ENCODE data around the gene PTPRCAP.

The PTPRCAP gene

DNA sequence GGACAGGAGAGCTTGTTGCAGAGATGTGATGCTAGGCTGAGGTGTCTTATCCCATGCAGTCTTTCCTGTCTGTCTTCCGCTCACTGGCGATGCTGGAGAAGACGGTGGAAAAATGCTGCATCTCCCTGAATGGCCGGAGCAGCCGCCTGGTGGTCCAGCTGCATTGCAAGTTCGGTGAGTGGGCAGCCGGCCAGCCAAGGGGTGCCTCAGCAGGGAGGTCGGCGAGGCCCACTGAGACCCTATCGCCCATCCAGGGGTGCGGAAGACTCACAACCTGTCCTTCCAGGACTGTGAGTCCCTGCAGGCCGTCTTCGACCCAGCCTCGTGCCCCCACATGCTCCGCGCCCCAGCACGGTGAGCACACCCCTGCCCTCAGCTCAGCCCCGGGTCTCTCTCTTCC lies 44.0 kb downstream of the PTPRCAP start:
- Histone ChIP-seq H3K27ac (no peak overlapping the region), H3K4me3 (ENCODE audit: low read depth, low read length) (no peak overlapping the region), H3K9me3 (ENCODE audit: control insufficient read depth, low read length) (no peaks in the 10 kb centered on the region), H2AFZ (no peak overlapping the region), H3K4me1 (no peaks in the 10 kb centered on the region), H3K9ac (no peak overlapping the region), H3K27me3 (ENCODE audit: control insufficient read depth, insufficient read depth, low read length) (no peaks in the 10 kb centered on the region), H3K36me3 (ENCODE audit: control insufficient read depth, insufficient read depth, low read length) (no peaks in the 10 kb centered on the region), H3K79me2 (no peaks in the 10 kb centered on the region), H3K4me2 (ENCODE audit: low read length) (no peak overlapping the region)
- TF ChIP-seq, protein P1, sequence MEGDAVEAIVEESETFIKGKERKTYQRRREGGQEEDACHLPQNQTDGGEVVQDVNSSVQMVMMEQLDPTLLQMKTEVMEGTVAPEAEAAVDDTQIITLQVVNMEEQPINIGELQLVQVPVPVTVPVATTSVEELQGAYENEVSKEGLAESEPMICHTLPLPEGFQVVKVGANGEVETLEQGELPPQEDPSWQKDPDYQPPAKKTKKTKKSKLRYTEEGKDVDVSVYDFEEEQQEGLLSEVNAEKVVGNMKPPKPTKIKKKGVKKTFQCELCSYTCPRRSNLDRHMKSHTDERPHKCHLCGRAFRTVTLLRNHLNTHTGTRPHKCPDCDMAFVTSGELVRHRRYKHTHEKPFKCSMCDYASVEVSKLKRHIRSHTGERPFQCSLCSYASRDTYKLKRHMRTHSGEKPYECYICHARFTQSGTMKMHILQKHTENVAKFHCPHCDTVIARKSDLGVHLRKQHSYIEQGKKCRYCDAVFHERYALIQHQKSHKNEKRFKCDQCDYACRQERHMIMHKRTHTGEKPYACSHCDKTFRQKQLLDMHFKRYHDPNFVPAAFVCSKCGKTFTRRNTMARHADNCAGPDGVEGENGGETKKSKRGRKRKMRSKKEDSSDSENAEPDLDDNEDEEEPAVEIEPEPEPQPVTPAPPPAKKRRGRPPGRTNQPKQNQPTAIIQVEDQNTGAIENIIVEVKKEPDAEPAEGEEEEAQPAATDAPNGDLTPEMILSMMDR (IDR thresholded peaks at IDR 0.05): no peak

DNA sequence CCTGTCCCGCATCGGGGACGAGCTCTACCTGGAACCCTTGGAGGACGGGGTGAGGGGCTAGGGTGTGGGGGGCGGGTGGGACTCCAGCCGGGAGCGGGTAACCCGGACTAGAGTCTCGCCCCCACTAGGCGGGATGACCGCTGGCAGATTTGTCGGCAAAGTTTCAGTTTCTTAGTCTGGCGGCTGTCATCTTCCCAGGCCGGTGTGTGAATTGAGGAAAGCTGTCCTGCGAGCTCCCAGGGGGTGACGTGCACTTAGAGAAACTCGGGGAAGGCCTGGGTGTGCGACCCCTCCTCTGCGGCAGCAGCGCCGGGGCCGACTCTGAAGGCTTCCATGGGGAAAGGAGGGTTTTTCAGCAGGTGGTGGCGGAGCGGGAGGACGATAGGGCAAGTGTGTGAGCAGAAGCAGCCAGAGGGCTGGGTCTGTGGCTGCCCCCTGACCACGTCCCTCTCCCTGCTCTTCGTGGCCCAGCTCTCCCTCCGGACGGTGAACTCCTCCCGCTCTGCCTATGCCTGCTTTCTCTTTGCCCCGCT lies 45.2 kb downstream of the PTPRCAP start:
- TF ChIP-seq, protein P1 (IDR thresholded peaks at IDR 0.05): no peak
- H3K27ac ChIP-seq: peak overlapping the region; percentile 25

DNA sequence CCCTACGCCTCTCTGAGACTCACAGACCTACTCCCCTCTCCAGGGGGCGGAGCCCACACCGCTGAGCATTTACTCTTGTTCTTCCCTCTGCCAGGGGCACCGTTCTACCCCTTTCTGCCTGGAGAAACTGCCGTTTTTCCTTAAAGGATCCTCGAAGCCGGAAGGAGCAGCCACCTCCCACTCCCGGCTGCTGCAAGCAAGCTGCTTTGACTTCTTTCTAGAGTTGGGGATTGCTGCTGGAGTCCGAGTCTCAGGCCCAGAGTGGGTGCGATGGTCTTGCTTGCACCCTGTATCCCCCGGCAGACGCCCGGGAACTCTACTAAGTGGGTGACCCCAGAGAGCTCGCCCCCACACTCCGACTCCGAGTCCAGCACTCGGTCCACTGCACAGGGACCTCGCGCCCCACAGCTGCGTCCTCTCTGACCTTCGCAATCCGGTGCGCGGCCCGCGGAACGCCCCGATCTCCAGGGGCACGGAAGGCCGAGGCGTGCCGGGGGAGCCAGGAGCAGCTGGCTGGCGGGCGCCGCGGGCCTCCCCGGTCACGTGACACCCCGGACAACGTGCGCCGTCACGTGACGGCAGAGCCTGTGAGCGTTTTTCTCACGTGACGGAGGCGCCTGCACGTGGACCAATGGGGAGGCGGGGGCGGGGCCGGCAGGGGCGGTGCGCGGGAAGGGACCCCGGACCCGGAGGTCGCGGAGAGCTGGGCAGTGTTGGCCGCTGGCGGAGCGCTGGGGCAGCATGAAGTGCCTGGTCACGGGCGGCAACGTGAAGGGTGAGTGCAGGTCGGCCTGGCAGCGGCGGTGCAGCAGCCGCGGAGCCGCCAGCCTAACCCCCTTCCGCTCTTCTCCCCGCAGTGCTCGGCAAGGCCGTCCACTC lies 45.9 kb downstream of the PTPRCAP start, which contains the start of gene RAD9A:
Gene RAD9A, plus strand, starts transcription at position 683 of the 879 bp plus-strand sequence. Its CDS starts 59 bp downstream, at position 742.
- no peaks in the 10 kb centered on the region for H3K27me3 ChIP-seq (ENCODE audit: control insufficient read depth, insufficient read depth, low read length)
- H3K27ac ChIP-seq: peak within 1 kb of the TSS; percentile 64
- no peaks in the 10 kb centered on the region for H3K4me1 ChIP-seq
- H2AFZ ChIP-seq: peak within 1 kb of the TSS; percentile 88
- H3K9me3 ChIP-seq (ENCODE audit: control insufficient read depth, low read length): no peaks in the 10 kb centered on the region
- peak within 1 kb of the TSS; percentile 28 for H3K9ac ChIP-seq
- H3K4me3 ChIP-seq (ENCODE audit: low read depth, low read length): peak within 1 kb of the TSS; percentile 81
- TF ChIP-seq, protein P1 (IDR thresholded peaks at IDR 0.05): no peak
- H3K4me2 ChIP-seq (ENCODE audit: low read length): peak within 1 kb of the TSS; percentile 85
- H3K36me3 ChIP-seq (ENCODE audit: control insufficient read depth, insufficient read depth, low read length): no peaks in the 10 kb centered on the region
- no peaks in the 10 kb centered on the region for H3K79me2 ChIP-seq

More for the DNA sequence above, 45.2 kb downstream of the PTPRCAP start:
- no peaks in the 10 kb centered on the region for H3K79me2 ChIP-seq
- peak overlapping the region; percentile 28 for H3K9ac ChIP-seq
- peak overlapping the region; percentile 88 for H2AFZ ChIP-seq
- H3K4me1 ChIP-seq: no peaks in the 10 kb centered on the region
- no peaks in the 10 kb centered on the region for H3K9me3 ChIP-seq (ENCODE audit: control insufficient read depth, low read length)
- H3K4me2 ChIP-seq (ENCODE audit: low read length): peak overlapping the region; percentile 85
- H3K36me3 ChIP-seq (ENCODE audit: control insufficient read depth, insufficient read depth, low read length): no peaks in the 10 kb centered on the region
- H3K27me3 ChIP-seq (ENCODE audit: control insufficient read depth, insufficient read depth, low read length): no peaks in the 10 kb centered on the region
- peak overlapping the region; percentile 81 for H3K4me3 ChIP-seq (ENCODE audit: low read depth, low read length)

DNA sequence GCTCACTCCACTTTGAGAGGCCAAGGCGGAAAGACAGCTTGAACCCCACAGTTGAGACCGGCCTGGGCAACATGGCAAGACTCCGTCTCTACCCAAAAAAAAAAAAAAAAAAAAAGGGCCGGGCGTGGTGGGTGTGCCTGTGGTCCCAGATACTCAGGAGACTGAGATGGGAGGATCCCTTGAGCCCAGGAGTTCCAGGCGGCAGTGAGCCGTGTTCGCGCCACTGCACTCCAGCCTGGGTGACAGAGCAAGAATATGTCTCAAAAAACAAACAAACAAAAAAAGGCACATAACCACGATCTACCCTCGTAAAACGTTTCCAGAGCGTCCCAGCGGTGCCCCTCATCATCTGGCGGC lies 46.6 kb downstream of the PTPRCAP start:
- Histone ChIP-seq H3K36me3 (ENCODE audit: control insufficient read depth, insufficient read depth, low read length) (no peaks in the 10 kb centered on the region), H3K4me2 (ENCODE audit: low read length) (peak overlapping the region; percentile 85), H3K27me3 (ENCODE audit: control insufficient read depth, insufficient read depth, low read length) (no peaks in the 10 kb centered on the region), H3K9ac (peak overlapping the region; percentile 19), H3K27ac (peak overlapping the region; percentile 64), H3K4me1 (no peaks in the 10 kb centered on the region), H2AFZ (peak overlapping the region; percentile 88), H3K9me3 (ENCODE audit: control insufficient read depth, low read length) (no peaks in the 10 kb centered on the region), H3K79me2 (no peaks in the 10 kb centered on the region), H3K4me3 (ENCODE audit: low read depth, low read length) (peak overlapping the region; percentile 81)
- TF ChIP-seq, protein P1 (IDR thresholded peaks at IDR 0.05): no peak
